HEK293T (cell line): ENCODE results near the gene MXD3.
"Not testable (repeated sequence)": the region's sequence is repeated elsewhere in the genome, so short reads cannot be mapped to it uniquely, and the experiment has no call there.

Experiments
- CTCF ChIA-PET: fragments of 350-600 bp; formaldehyde crosslinking; extraction: SDS; loops from one replicate; lab custom pipeline; 2021; ENCODE audit warnings: antibody characterized with exemption, inconsistent platforms; lab: Yijun Ruan, JAX
- POLR2A ChIA-PET: fragments of 350-600 bp; formaldehyde crosslinking; extraction: SDS; loops from one replicate; lab custom pipeline; 2020; ENCODE audit warnings: antibody characterized with exemption, inconsistent platforms; lab: Yijun Ruan, JAX
- DNase-seq: peaks from one replicate; pipeline ENCODE4 v3.0.0; 2012; ENCODE audit warnings: mixed read lengths; ENCODE audit errors: extremely low spot score
- ARNT ChIP-seq: fragments of 450-650 bp; IDR thresholded peaks from 2 replicates; pipeline ENCODE4 v1.6.1; 2017; ENCODE audit warnings: mild to moderate bottlenecking
- BHLHE40 ChIP-seq: fragments of 450-650 bp; IDR thresholded peaks from 2 replicates; pipeline ENCODE4 v1.6.1; 2016; ENCODE audit warnings: mild to moderate bottlenecking, moderate library complexity, borderline replicate concordance
- CTBP1 ChIP-seq: fragments of 450-650 bp; IDR thresholded peaks from 2 replicates; pipeline ENCODE4 v1.6.1; 2016; ENCODE audit warnings: borderline replicate concordance
- ELF4 ChIP-seq: fragments of 450-650 bp; IDR thresholded peaks from 2 replicates; pipeline ENCODE4 v1.6.1; 2017; ENCODE audit warnings: antibody characterized with exemption
- FOXA1 ChIP-seq: fragments of 450-650 bp; IDR thresholded peaks from 2 replicates; pipeline ENCODE4 v1.6.1; 2016; ENCODE audit warnings: mild to moderate bottlenecking
- FOXK2 ChIP-seq: fragments of 450-650 bp; IDR thresholded peaks from 2 replicates; pipeline ENCODE4 v1.6.1; 2016; ENCODE audit warnings: mild to moderate bottlenecking
- FOXM1 ChIP-seq: fragments of 450-650 bp; IDR thresholded peaks from 2 replicates; pipeline ENCODE4 v1.6.1; 2017; ENCODE audit warnings: mild to moderate bottlenecking, borderline replicate concordance
- HDGF ChIP-seq: fragments of 450-650 bp; IDR thresholded peaks from 2 replicates; pipeline ENCODE4 v1.6.1; 2017; ENCODE audit warnings: antibody characterized with exemption, borderline replicate concordance
- L3MBTL2 ChIP-seq: fragments of 450-650 bp; conservative IDR thresholded peaks from 2 replicates; pipeline ENCODE4 v1.6.1; 2016; ENCODE audit warnings: mild to moderate bottlenecking
- LEF1 ChIP-seq: fragments of 450-650 bp; IDR thresholded peaks from 2 replicates; pipeline ENCODE4 v1.6.1; 2017; ENCODE audit warnings: mild to moderate bottlenecking, borderline replicate concordance
- NFRKB ChIP-seq: fragments of 450-650 bp; IDR thresholded peaks from 2 replicates; pipeline ENCODE4 v1.6.1; 2016; ENCODE audit warnings: mild to moderate bottlenecking, moderate library complexity
- PKNOX1 ChIP-seq: fragments of 450-650 bp; IDR thresholded peaks from 2 replicates; pipeline ENCODE4 v1.6.1; 2016
- SP1 ChIP-seq: fragments of 450-650 bp; IDR thresholded peaks from 2 replicates; pipeline ENCODE4 v1.6.1; 2017
- SUZ12 ChIP-seq: fragments of 450-650 bp; IDR thresholded peaks from 2 replicates; pipeline ENCODE4 v1.6.1; 2016; ENCODE audit warnings: mild to moderate bottlenecking
- TARDBP ChIP-seq: fragments of 450-650 bp; IDR thresholded peaks from 2 replicates; pipeline ENCODE4 v1.6.1; 2016
- ZNF384 ChIP-seq: fragments of 450-650 bp; IDR thresholded peaks from 2 replicates; pipeline ENCODE4 v1.6.1; 2016

MXD3 gene

GRCh38 chr5:177261510-177261909 lies 50.2 kb downstream of the MXD3 start:
- DNase-seq: no peak
- POLR2A ChIA-PET: no interaction called here
- CTCF ChIA-PET: no interaction called here
- TF ChIP-seq ZNF384: no peak
- TF ChIP-seq FOXK2: no peak
- no peak for TF ChIP-seq FOXA1
- no peak for TF ChIP-seq L3MBTL2
- TF ChIP-seq HDGF: no peak
- no peak for TF ChIP-seq SUZ12
- TF ChIP-seq SP1: no peak
- no peak for TF ChIP-seq ARNT
- no peak for TF ChIP-seq FOXM1

- DNase-seq: no peak
- ChIA-PET POLR2A (no interaction called here), CTCF (no interaction called here)
- TF ChIP-seq HDGF (no peak), LEF1 (no peak), FOXK2 (no peak), ELF4 (no peak), PKNOX1 (no peak), SUZ12 (no peak), ARNT (no peak), NFRKB (no peak), FOXM1 (no peak), TARDBP (no peak), ZNF384 (no peak), CTBP1 (no peak), BHLHE40 (no peak)
Observed at GRCh38 chr5:177260961-177261360, 50.7 kb downstream of the MXD3 start.

- POLR2A ChIA-PET, CTCF ChIA-PET, DNase-seq: not testable (repeated sequence)
Observed at GRCh38 chr5:177258711-177259110, 53.0 kb downstream of the MXD3 start.
